Subcutaneous abdominal adipose tissue (tissue), 5 donors: ENCODE measurements around the gene OSGIN1.

Experiments used
- H3K27ac ChIP-seq: one replicate; pipeline ENCODE4 v1.7.0; 2013; ENCODE audit warnings: low read depth, mild to moderate bottlenecking, inconsistent platforms, low read length, moderate library complexity
- H3K27me3 ChIP-seq, 5 donors: one replicate each; pipeline ENCODE4 v1.7.0; 2013; ENCODE audit warnings: low read length in 5 of 5, inconsistent platforms in 1 of 5; ENCODE audit not compliant: control insufficient read depth in 5 of 5, insufficient read depth in 4 of 5
- H3K36me3 ChIP-seq, 5 donors: one replicate each; pipeline ENCODE4 v1.7.0; 2013; ENCODE audit warnings: low read length in 5 of 5; ENCODE audit not compliant: control insufficient read depth in 5 of 5, insufficient read depth in 5 of 5
- H3K4me1 ChIP-seq, 5 donors: one replicate each; pipeline ENCODE4 v1.7.0; 2013; ENCODE audit warnings: low read length in 5 of 5, mild to moderate bottlenecking in 3 of 5, moderate library complexity in 1 of 5; ENCODE audit not compliant: control insufficient read depth in 5 of 5, insufficient read depth in 5 of 5
- H3K4me3 ChIP-seq, 5 donors: one replicate each; pipeline ENCODE4 v1.7.0; 2013; ENCODE audit warnings: low read length in 5 of 5, low read depth in 1 of 5
- H3K9ac ChIP-seq, 5 donors: one replicate each; pipeline ENCODE4 v1.7.0; 2013; ENCODE audit warnings: low read length in 5 of 5, mild to moderate bottlenecking in 4 of 5, moderate library complexity in 3 of 5
- H3K9me3 ChIP-seq, 5 donors: one replicate each; pipeline ENCODE4 v1.7.0; 2013; ENCODE audit warnings: low read length in 5 of 5; ENCODE audit not compliant: control insufficient read depth in 5 of 5
- donor health status: healthy.
- donor health status: healthy.
- donor health status: healthy.
- donor health status: healthy.
- donor health status: healthy.

The OSGIN1 gene

DNA sequence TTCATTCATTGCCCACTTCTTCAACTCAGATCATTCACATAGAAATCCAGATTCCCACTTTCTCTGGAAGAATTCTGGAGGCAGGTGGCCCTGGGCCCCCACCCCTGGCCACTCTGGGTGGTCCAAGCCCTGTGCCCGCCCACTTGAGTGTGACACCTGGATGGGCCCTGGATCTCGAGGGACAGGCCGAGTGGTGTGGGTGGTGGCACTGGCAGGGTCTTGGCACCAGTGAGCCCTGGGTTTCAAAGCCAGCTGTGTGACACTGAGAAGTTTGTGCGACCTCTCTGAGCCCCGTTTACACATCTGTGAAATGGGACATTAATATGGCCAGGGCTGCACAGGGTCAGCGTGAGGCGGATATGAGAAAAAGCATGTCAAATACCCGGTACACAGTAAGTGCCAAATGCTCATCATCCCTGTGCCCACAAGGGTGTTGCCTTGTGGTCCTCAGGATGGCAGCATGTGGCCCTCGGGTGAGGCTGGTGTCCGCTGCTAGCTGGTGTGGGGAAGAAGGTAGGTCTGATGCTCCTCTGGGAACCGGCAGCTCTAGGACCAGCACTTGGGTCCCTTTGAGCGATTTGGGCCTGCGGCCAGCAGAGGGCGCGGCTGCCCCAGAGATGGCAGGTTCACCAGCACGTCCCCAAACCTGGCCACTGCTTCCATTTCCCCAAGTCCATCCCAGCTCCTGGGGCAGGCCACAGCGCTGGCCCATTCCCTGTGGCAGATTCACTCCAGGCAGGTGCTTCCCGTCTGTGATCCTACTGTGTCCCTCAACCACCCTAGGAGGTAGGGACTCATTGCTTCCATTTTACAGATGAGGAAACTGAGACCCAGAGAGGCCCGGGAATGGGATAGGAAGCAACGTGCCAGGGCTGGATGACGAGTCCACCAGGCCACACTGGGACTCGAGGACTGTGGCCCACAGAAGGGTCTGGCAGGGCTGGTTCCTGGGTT, 3.6 kb downstream of the OSGIN1 start:
- no peaks in the 10 kb centered on the region for H3K27me3 ChIP-seq
- peaks cover 0 to 36% (median 29%) of the 10 kb centered on the region in 5 donors for H3K36me3 ChIP-seq
- H3K9ac ChIP-seq: peak overlapping the region in 2 of 5 donors; percentile 31 to 39
- no peak overlapping the region for H3K27ac ChIP-seq
- no peaks in the 10 kb centered on the region for H3K9me3 ChIP-seq
- peaks cover 9 to 74% (median 60%) of the 10 kb centered on the region in 5 donors for H3K4me1 ChIP-seq
- no peak overlapping the region for H3K4me3 ChIP-seq

DNA sequence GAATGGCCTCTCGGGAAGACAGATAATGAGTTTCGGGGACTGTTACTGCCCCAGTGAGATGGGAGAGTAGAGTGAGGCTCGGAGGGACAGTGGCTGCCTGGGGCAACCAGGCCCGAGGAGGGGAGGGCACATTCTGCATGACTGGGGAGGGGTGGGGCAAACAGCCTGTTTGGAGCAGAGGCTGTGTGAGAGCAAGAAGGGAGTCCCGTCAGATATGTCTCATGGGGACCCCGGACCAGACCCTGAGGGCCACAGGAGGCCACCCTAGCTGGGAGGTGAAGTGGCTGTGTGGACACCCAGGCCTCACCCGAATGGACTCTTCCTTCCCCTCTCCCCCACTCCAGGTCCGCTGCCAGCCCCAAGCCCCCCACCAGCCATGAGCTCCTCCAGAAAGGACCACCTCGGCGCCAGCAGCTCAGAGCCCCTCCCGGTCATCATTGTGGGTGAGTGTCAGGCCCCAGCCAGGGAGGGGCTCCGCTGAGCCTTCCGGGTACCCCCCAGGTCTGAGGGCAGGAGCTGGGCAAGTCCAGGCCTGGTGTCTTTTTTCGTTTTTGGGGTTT, 4.3 kb downstream of the OSGIN1 start:
- Histone ChIP-seq H3K4me1 (peaks cover 8 to 73% (median 60%) of the 10 kb centered on the region in 5 donors), H3K4me3 (no peak overlapping the region), H3K27ac (no peak overlapping the region), H3K27me3 (no peaks in the 10 kb centered on the region), H3K9me3 (no peaks in the 10 kb centered on the region), H3K9ac (peak overlapping the region in 1 of 5 donors; percentile 39), H3K36me3 (peaks cover 0 to 40% (median 30%) of the 10 kb centered on the region in 5 donors)

DNA sequence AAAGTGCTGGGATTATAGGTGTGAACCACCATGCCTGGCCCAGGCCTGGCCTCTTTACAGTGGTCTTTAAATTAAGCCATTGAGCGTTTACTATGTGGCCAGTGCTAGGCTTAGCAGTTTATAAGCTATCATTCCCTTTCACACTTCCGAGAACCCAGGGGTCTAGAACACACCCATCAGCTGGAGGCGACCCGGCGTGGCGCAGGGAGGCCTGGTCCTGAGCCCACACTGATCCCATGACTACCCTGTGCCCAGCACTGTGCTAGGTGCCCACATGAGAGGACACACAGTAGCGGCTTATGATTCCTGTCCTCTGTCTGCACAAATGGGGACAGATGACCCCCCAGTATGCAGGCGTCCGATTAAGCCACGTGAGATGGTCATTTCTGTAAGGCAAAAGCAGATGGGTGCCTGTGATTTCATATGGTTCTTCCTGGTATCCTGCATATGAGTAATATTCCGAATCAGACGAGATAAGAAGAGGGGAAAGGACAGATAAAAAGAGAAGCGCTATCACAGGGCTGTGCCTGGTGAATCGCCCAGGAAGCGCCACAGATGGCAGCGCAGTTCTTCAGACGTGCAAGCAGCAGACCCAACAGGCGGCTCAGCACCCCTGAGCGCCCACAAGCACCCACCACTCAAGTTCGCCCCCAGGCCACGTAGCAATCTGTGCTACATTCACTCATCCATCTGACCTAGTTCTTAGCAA, 5.3 kb downstream of the OSGIN1 start:
- no peak overlapping the region for H3K9ac ChIP-seq
- H3K27ac ChIP-seq: no peak overlapping the region
- no peaks in the 10 kb centered on the region for H3K27me3 ChIP-seq
- no peak overlapping the region for H3K4me3 ChIP-seq
- H3K4me1 ChIP-seq: peaks cover 6 to 64% (median 51%) of the 10 kb centered on the region in 5 donors
- peaks cover 0 to 50% (median 38%) of the 10 kb centered on the region in 5 donors for H3K36me3 ChIP-seq
- H3K9me3 ChIP-seq: no peaks in the 10 kb centered on the region

DNA sequence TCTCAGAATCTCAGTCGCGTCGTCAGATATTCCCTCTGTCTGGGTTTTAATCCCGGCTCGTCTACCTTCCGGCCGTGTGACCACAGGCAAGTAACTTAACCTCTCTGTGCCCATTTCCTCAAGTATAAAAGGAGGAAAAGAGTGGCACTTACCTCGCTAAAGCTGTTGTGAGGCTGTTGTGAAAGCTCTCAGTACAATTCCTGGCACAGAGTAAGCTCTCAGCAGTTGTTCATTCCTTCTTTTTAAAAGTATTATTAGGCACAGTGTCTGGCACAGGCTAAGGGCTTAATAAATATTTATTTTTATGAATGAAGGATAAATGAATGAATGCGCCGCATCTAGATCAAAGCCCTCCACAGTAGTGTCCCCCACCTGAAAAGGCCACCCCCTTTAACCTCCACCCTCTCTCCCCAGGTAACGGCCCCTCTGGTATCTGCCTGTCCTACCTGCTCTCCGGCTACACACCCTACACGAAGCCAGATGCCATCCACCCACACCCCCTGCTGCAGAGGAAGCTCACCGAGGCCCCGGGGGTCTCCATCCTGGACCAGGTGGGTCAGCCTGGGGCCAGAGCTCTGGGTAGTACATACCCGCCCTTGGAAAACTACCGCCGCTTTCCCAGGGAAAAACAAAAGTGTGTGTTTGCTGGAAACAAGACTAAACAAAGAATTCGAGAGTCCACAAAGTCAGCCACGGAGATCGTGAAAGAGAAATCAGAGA, 6.0 kb downstream of the OSGIN1 start:
- peak overlapping the region; percentile 16 for H3K27ac ChIP-seq
- H3K9ac ChIP-seq: peak overlapping the region in 1 of 5 donors; percentile 20
- no peaks in the 10 kb centered on the region for H3K9me3 ChIP-seq
- H3K4me3 ChIP-seq: no peak overlapping the region
- H3K36me3 ChIP-seq: peaks cover 0 to 55% (median 45%) of the 10 kb centered on the region in 5 donors
- H3K27me3 ChIP-seq: no peaks in the 10 kb centered on the region
- peaks cover 5 to 57% (median 44%) of the 10 kb centered on the region in 5 donors for H3K4me1 ChIP-seq

DNA sequence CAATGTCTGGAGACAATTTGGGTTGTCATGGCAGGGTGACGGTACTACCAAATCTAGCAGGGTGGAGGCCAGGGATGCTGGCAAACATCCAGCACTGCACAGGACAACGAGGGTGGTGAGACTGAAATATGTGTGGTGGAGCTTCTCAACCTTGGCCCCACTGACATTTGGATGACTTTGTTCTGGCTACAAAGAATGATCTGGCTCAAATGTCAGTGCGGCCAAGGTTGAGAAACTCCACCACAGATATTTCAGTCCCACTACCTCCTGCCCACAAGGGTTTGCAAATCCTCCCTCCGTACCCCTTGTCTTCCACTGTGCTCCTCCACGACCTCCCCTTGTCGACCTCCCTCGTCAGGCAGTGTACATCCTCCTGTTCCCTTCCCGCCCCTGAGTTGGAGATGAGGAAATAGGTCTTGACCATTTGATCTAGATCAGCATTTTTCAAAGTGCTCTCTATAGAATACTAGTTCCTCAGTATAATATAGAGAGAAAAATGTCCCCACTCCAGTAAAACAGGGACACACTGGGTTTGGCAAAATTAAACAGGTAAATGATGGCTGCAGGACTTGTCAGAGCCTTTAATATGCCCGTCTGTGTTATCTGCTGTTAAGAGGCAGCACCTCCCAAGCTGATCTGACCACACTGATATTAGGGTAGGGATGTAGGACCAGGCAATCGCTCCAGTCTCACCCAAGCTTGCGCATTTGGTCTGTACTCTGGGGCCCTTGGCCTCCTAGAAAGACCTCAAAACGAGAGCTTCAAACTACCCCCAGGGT, 6.8 kb downstream of the OSGIN1 start:
- peaks cover 0 to 60% (median 47%) of the 10 kb centered on the region in 5 donors for H3K36me3 ChIP-seq
- H3K27ac ChIP-seq: peak overlapping the region; percentile 16
- H3K9ac ChIP-seq: peak overlapping the region in 1 of 5 donors; percentile 21
- no peak overlapping the region for H3K4me3 ChIP-seq
- H3K4me1 ChIP-seq: peaks cover 0 to 48% (median 36%) of the 10 kb centered on the region in 5 donors
- no peaks in the 10 kb centered on the region for H3K9me3 ChIP-seq
- H3K27me3 ChIP-seq: no peaks in the 10 kb centered on the region

DNA sequence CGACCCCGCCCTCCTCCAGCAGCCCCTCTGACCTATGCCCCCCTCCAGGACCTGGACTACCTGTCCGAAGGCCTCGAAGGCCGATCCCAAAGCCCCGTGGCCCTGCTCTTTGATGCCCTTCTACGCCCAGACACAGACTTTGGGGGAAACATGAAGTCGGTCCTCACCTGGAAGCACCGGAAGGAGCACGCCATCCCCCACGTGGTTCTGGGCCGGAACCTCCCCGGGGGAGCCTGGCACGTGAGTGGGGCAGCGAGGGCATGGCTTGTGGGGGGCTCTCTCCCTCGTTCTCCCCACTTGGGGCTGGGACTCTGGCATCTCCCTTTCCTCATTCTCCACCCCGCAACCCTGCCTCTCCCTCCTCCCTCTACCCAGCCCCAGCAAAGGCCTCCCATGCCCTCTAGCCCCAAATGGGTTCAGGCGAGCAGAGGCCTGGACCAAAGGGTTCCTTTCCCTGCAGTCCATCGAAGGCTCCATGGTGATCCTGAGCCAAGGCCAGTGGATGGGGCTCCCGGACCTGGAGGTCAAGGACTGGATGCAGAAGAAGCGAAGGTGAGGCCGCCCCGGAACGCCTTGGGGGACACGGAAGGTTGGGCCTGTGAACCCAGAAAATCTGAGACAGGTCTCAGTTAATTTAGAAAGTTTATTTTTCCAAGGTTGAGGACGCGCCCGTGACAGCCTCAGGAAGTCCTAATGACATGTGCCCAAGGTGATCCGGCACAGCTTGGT, 7.6 kb downstream of the OSGIN1 start:
- H3K9ac ChIP-seq: peak overlapping the region in 1 of 5 donors; percentile 21
- no peaks in the 10 kb centered on the region for H3K27me3 ChIP-seq
- H3K4me3 ChIP-seq: no peak overlapping the region
- no peaks in the 10 kb centered on the region for H3K9me3 ChIP-seq
- no peak overlapping the region for H3K27ac ChIP-seq
- H3K4me1 ChIP-seq: peaks cover 0 to 40% (median 27%) of the 10 kb centered on the region in 5 donors
- peaks cover 0 to 68% (median 55%) of the 10 kb centered on the region in 5 donors for H3K36me3 ChIP-seq

DNA sequence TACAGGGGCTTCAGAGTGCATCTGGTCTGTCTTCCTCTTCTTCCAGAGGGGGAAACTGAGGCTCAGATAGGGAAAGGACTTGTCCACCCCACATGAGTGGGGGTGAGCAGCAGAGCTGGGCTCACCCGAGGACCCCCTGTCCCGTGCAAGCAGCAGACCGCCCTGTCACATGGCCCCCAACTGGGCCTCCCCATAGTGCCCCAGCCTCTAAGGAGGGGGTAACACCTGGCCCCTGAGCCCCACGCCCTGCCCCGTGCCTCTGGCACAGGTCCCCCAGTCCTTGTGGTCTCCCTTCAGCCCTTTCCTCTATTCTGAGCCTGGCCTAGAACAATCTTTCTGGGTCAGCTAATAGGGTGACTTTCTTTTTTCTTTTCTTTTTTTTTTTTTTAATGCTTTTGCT, 8.6 kb downstream of the OSGIN1 start:
- Histone ChIP-seq H3K4me1 (peaks cover 0 to 31% (median 22%) of the 10 kb centered on the region in 5 donors), H3K9ac (no peak overlapping the region), H3K36me3 (peaks cover 0 to 77% (median 60%) of the 10 kb centered on the region in 5 donors), H3K4me3 (no peak overlapping the region), H3K9me3 (no peaks in the 10 kb centered on the region), H3K27ac (no peak overlapping the region), H3K27me3 (no peaks in the 10 kb centered on the region)

DNA sequence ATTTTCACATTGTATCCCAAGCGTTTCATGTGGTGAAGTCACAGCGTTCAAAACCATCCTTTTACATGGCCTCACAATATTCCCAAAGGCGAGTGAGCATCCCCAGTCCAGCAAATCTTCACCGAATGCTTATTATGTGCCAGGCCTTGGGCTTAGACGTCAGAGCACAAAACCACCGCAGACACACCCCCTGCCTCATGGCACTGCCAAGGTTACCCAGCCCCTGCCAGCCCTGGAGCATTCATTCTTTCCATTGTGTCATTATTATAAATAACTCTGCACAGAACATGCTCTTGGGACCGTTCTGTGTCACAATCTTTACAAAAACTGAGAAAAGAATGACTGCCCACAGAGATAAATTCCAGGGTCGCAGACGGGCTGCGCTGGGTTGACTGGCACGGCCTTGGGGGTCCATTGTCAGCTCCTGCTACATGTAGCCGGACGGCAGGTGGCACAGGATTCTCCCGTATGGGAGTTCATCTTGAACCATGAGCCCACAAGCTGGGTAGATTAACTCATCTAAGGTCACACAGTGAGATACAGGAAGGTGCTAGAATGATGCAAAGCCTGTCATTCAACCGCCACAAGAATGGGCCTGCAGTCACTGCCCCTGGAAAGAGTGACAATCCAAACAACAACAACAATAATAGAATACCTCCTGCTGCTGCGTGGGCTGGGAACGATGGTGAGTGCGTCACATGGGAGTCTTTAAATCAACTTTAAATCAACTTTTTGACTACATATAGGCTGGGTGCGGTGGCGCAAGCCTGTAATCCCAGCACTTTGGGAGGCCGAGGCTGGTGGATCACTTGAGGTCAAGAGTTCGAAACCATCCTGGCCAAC, 10.5 kb downstream of the OSGIN1 start:
- H3K27ac ChIP-seq: no peak overlapping the region
- no peaks in the 10 kb centered on the region for H3K9me3 ChIP-seq
- peaks cover 0 to 71% (median 57%) of the 10 kb centered on the region in 5 donors for H3K36me3 ChIP-seq
- H3K4me1 ChIP-seq: peaks cover 0 to 21% (median 17%) of the 10 kb centered on the region in 5 donors
- H3K9ac ChIP-seq: no peak overlapping the region
- no peaks in the 10 kb centered on the region for H3K27me3 ChIP-seq
- no peak overlapping the region for H3K4me3 ChIP-seq
